NAMALWA (cell line): Measurements from ENCODE around the gene DNAI2.

Source experiments
- DNase-seq: peaks from one replicate; pipeline ENCODE4 v3.0.0-alpha.2; 2015; ENCODE audit warnings: low spot score

Gene DNAI2

GRCh38 chr17:74361230-74362068 is 87.4 kb downstream of the DNAI2 start, which contains the start of gene BTBD17:
Gene BTBD17, minus strand, starts transcription at chr17:74361868. Its CDS starts 49 bp downstream, at chr17:74361819.
- no peak for DNase-seq

GRCh38 chr17:74362069-74362405 is 88.0 kb downstream of the DNAI2 start:
- DNase-seq, result no peak

- DNase-seq, result no peak
Measured at GRCh38 chr17:74362810-74363498, 88.9 kb downstream of the DNAI2 start.
